Germinal center (tissue), 1 donor: ENCODE data around the gene CEP20.
A peak's percentile ranks its signal among the peaks of the same experiment; 100 is the strongest.
"Not testable (repeated sequence)": the region's sequence is repeated elsewhere in the genome, so short reads cannot be mapped to it uniquely, and the experiment has no call there.

ENCODE experiments used
- DNase-seq: peaks from one replicate; pipeline ENCODE4 v3.0.0; 2012; ENCODE audit warnings: mixed read lengths, low spot score

Gene CEP20

GRCh38 chr16:15888072-15888976, at the start of gene CEP20:
Gene CEP20 (minus strand): TSS chr16:15888603. CDS start chr16:15888585, 18 bp downstream.
- DNase-seq = peak; percentile 100

- not testable (repeated sequence) for DNase-seq
These were observed 48.4 kb upstream of the CEP20 start for GRCh38 chr16:15936809-15937208.

GRCh38 chr16:15934991-15935390, 46.6 kb upstream of the CEP20 start:
- DNase-seq = no peak

- no peak for DNase-seq
These were observed 45.4 kb upstream of the CEP20 start for GRCh38 chr16:15933781-15934180.

- no peak for DNase-seq
These were observed 44.5 kb upstream of the CEP20 start for GRCh38 chr16:15932939-15933338.

GRCh38 chr16:15928261-15929104, 40.1 kb upstream of the CEP20 start:
- DNase-seq = no peak

- DNase-seq = no peak
These were observed 37.2 kb upstream of the CEP20 start for GRCh38 chr16:15925631-15926030.

- DNase-seq = no peak
These were observed 36.6 kb upstream of the CEP20 start for GRCh38 chr16:15924996-15925395.

- DNase-seq = no peak
These were observed 30.9 kb upstream of the CEP20 start for GRCh38 chr16:15919331-15919730.

- DNase-seq = not testable (repeated sequence)
These were observed 29.9 kb upstream of the CEP20 start for GRCh38 chr16:15918314-15918713.

GRCh38 chr16:15916323-15916722, 27.9 kb upstream of the CEP20 start:
- no peak for DNase-seq

- DNase-seq = no peak
These were observed 27.2 kb upstream of the CEP20 start for GRCh38 chr16:15915555-15916081.

- no peak for DNase-seq
These were observed 24.8 kb upstream of the CEP20 start for GRCh38 chr16:15913046-15913698.

GRCh38 chr16:15911198-15911597, 22.8 kb upstream of the CEP20 start:
- no peak for DNase-seq

GRCh38 chr16:15907863-15908478, 19.6 kb upstream of the CEP20 start:
- peak; percentile 98 for DNase-seq

- DNase-seq = no peak
These were observed 18.0 kb upstream of the CEP20 start for GRCh38 chr16:15906439-15906838.

- no peak for DNase-seq
These were observed 15.6 kb upstream of the CEP20 start for GRCh38 chr16:15903960-15904359.

GRCh38 chr16:15900901-15901500, 12.6 kb upstream of the CEP20 start:
- DNase-seq = no peak

- DNase-seq = no peak
These were observed 12.0 kb upstream of the CEP20 start for GRCh38 chr16:15900357-15900756.

GRCh38 chr16:15899538-15900100, 11.2 kb upstream of the CEP20 start:
- no peak for DNase-seq

GRCh38 chr16:15898654-15899053, 10.3 kb upstream of the CEP20 start:
- DNase-seq = no peak
